Measurements from ENCODE around the gene BGN. TPM values are rescaled to one million over a fixed set of nuclear protein-coding genes. Genes with fewer than 3 reads are reported as not detected.

Gene BGN
- 204 TPM for total RNA-seq

GRCh38 chrX:153494541-153495361, at the start of gene BGN:
Gene BGN, plus strand, starts transcription at chrX:153494980. Its CDS starts 9,652 bp downstream, at chrX:153504632.
- DNase-seq (ENCODE audit: low spot score): no peak

- DNase-seq (ENCODE audit: low spot score): no peak
Observed at GRCh38 chrX:153445106-153445855, 49.5 kb upstream of the BGN start.

GRCh38 chrX:153445856-153446635, 48.7 kb upstream of the BGN start, which contains the start of gene TREX2:
Gene TREX2, minus strand, starts transcription at chrX:153446056. Its CDS starts 626 bp downstream, at chrX:153445430.
- DNase-seq (ENCODE audit: low spot score): no peak

- DNase-seq (ENCODE audit: low spot score): no peak
Observed at GRCh38 chrX:153446636-153446936, 48.2 kb upstream of the BGN start.

GRCh38 chrX:153446950-153447580, 47.7 kb upstream of the BGN start:
- no peak for DNase-seq (ENCODE audit: low spot score)

- DNase-seq (ENCODE audit: low spot score): no peak
Observed at GRCh38 chrX:153447581-153447960, 47.2 kb upstream of the BGN start.

- no peak for DNase-seq (ENCODE audit: low spot score)
Observed at GRCh38 chrX:153448556-153449367, 46.0 kb upstream of the BGN start.

- no peak for DNase-seq (ENCODE audit: low spot score)
Observed at GRCh38 chrX:153449368-153450113, 45.2 kb upstream of the BGN start.

GRCh38 chrX:153450114-153450948, 44.4 kb upstream of the BGN start:
- DNase-seq (ENCODE audit: low spot score): no peak

- no peak for DNase-seq (ENCODE audit: low spot score)
Observed at GRCh38 chrX:153450949-153451277, 43.9 kb upstream of the BGN start.

- no peak for DNase-seq (ENCODE audit: low spot score)
Observed at GRCh38 chrX:153454901-153455550, 39.8 kb upstream of the BGN start.

GRCh38 chrX:153455571-153455970, 39.2 kb upstream of the BGN start:
- DNase-seq (ENCODE audit: low spot score): no peak

- no peak for DNase-seq (ENCODE audit: low spot score)
Observed at GRCh38 chrX:153456161-153456560, 38.6 kb upstream of the BGN start.

- no peak for DNase-seq (ENCODE audit: low spot score)
Observed at GRCh38 chrX:153456704-153457103, 38.1 kb upstream of the BGN start.

GRCh38 chrX:153457136-153457825, 37.5 kb upstream of the BGN start:
- DNase-seq (ENCODE audit: low spot score): no peak

- DNase-seq (ENCODE audit: low spot score): no peak
Observed at GRCh38 chrX:153457827-153458466, 36.8 kb upstream of the BGN start.

- no peak for DNase-seq (ENCODE audit: low spot score)
Observed at GRCh38 chrX:153458476-153458875, 36.3 kb upstream of the BGN start.

- no peak for DNase-seq (ENCODE audit: low spot score)
Observed at GRCh38 chrX:153459986-153460385, 34.8 kb upstream of the BGN start.

Measured in mucosa of gallbladder (tissue), 1 donor.